Neuron (in vitro differentiated cells): ENCODE results near the gene COQ8A.

Experiments
- H2AFZ ChIP-seq: one replicate; pipeline ENCODE4 v1.6.1; 2013; ENCODE audit warnings: low read depth, mild to moderate bottlenecking, inconsistent platforms, low read length, moderate library complexity
- H3K27me3 ChIP-seq: one replicate; pipeline ENCODE4 v1.6.1; 2013; ENCODE audit warnings: low read length; ENCODE audit not compliant: insufficient read depth
- H3K36me3 ChIP-seq: one replicate; pipeline ENCODE4 v1.6.1; 2013; ENCODE audit warnings: low read length; ENCODE audit not compliant: insufficient read depth
- H3K4me1 ChIP-seq: one replicate; pipeline ENCODE4 v1.6.1; 2013; ENCODE audit warnings: low read length; ENCODE audit not compliant: insufficient read depth
- H3K4me3 ChIP-seq: 2 replicates; pipeline ENCODE4 v1.5.1; 2013; ENCODE audit warnings: mild to moderate bottlenecking, low read length, moderate library complexity
- H3K9me3 ChIP-seq: one replicate; pipeline ENCODE4 v1.6.1; 2013; ENCODE audit warnings: low read length

Gene COQ8A

GRCh38 chr1:226973898-226974543, 33.9 kb downstream of the COQ8A start:
- peaks cover 31% of the 10 kb centered on the region for H3K4me1 ChIP-seq
- H2AFZ ChIP-seq = no peak overlapping the region
- H3K9me3 ChIP-seq = peaks cover 7% of the 10 kb centered on the region
- H3K4me3 ChIP-seq = no peak overlapping the region
- no peaks in the 10 kb centered on the region for H3K27me3 ChIP-seq
- H3K36me3 ChIP-seq = no peaks in the 10 kb centered on the region

- no peak overlapping the region for H2AFZ ChIP-seq
- peaks cover 32% of the 10 kb centered on the region for H3K4me1 ChIP-seq
- H3K9me3 ChIP-seq = peaks cover 7% of the 10 kb centered on the region
- no peaks in the 10 kb centered on the region for H3K36me3 ChIP-seq
- no peak overlapping the region for H3K4me3 ChIP-seq
- no peaks in the 10 kb centered on the region for H3K27me3 ChIP-seq
These were observed 34.6 kb downstream of the COQ8A start for GRCh38 chr1:226974544-226975258.

GRCh38 chr1:226975259-226976250, 35.5 kb downstream of the COQ8A start:
- Histone ChIP-seq H2AFZ (no peak overlapping the region), H3K9me3 (peaks cover 5% of the 10 kb centered on the region), H3K4me1 (peaks cover 34% of the 10 kb centered on the region), H3K27me3 (no peaks in the 10 kb centered on the region), H3K4me3 (no peak overlapping the region), H3K36me3 (no peaks in the 10 kb centered on the region)

GRCh38 chr1:226976276-226976977, 36.3 kb downstream of the COQ8A start:
- Histone ChIP-seq H2AFZ (no peak overlapping the region), H3K9me3 (peaks cover 5% of the 10 kb centered on the region), H3K27me3 (no peaks in the 10 kb centered on the region), H3K4me3 (no peak overlapping the region), H3K4me1 (peaks cover 34% of the 10 kb centered on the region), H3K36me3 (no peaks in the 10 kb centered on the region)

- Histone ChIP-seq H3K27me3 (no peaks in the 10 kb centered on the region), H3K4me3 (no peak overlapping the region), H3K9me3 (no peaks in the 10 kb centered on the region), H3K36me3 (no peaks in the 10 kb centered on the region), H3K4me1 (peaks cover 34% of the 10 kb centered on the region), H2AFZ (no peak overlapping the region)
These were observed 37.0 kb downstream of the COQ8A start for GRCh38 chr1:226976978-226977642.

- no peaks in the 10 kb centered on the region for H3K9me3 ChIP-seq
These were observed 37.7 kb downstream of the COQ8A start for GRCh38 chr1:226977643-226978431.

GRCh38 chr1:226978432-226979114, 38.5 kb downstream of the COQ8A start:
- no peak overlapping the region for H3K4me3 ChIP-seq
- no peaks in the 10 kb centered on the region for H3K9me3 ChIP-seq
- H3K27me3 ChIP-seq = no peaks in the 10 kb centered on the region
- H2AFZ ChIP-seq = no peak overlapping the region
- no peaks in the 10 kb centered on the region for H3K36me3 ChIP-seq
- H3K4me1 ChIP-seq = peaks cover 31% of the 10 kb centered on the region

More at GRCh38 chr1:226977643-226978431, 37.7 kb downstream of the COQ8A start:
- peaks cover 34% of the 10 kb centered on the region for H3K4me1 ChIP-seq
- H2AFZ ChIP-seq = no peak overlapping the region
- H3K4me3 ChIP-seq = no peak overlapping the region
- H3K27me3 ChIP-seq = no peaks in the 10 kb centered on the region
- no peaks in the 10 kb centered on the region for H3K36me3 ChIP-seq

- Histone ChIP-seq H3K36me3 (no peaks in the 10 kb centered on the region), H3K9me3 (no peaks in the 10 kb centered on the region), H3K4me1 (peaks cover 26% of the 10 kb centered on the region), H3K4me3 (no peak overlapping the region), H2AFZ (no peak overlapping the region), H3K27me3 (no peaks in the 10 kb centered on the region)
These were observed 39.0 kb downstream of the COQ8A start for GRCh38 chr1:226979115-226979516.

GRCh38 chr1:226979517-226980121, 39.5 kb downstream of the COQ8A start:
- Histone ChIP-seq H3K9me3 (no peaks in the 10 kb centered on the region), H3K27me3 (no peaks in the 10 kb centered on the region), H3K4me3 (no peak overlapping the region), H3K36me3 (no peaks in the 10 kb centered on the region), H2AFZ (no peak overlapping the region), H3K4me1 (peaks cover 21% of the 10 kb centered on the region)

GRCh38 chr1:226980122-226980560, 40.0 kb downstream of the COQ8A start:
- no peaks in the 10 kb centered on the region for H3K27me3 ChIP-seq
- no peaks in the 10 kb centered on the region for H3K36me3 ChIP-seq
- no peak overlapping the region for H3K4me3 ChIP-seq
- no peaks in the 10 kb centered on the region for H3K9me3 ChIP-seq
- H2AFZ ChIP-seq = no peak overlapping the region
- H3K4me1 ChIP-seq = peaks cover 16% of the 10 kb centered on the region
